Heart left ventricle (tissue), 13 donors: ENCODE measurements around the gene GATA6.

Experiments used
- CTCF ChIP-seq, 12 donors: fragments of 200-600 bp; sonication (generic) in 4 of 12; IDR thresholded peaks; one replicate each; pipeline versions ENCODE4 v1.5.0 to v1.8.0; 2018 to 2022; ENCODE audit warnings: antibody characterized with exemption in 12 of 12, mild to moderate bottlenecking in 5 of 12
- POLR2A ChIP-seq, 2 donors: fragments of 450-650 bp; IDR thresholded peaks; one replicate each; pipeline ENCODE4 v1.6.1; 2017; ENCODE audit warnings: antibody characterized with exemption in 2 of 2, mild to moderate bottlenecking in 2 of 2, moderate library complexity in 2 of 2
- donor health status: ischemic (EF 13 %, LVEDD 7.1; RV severe dilation, severe dysfunction).
- donor health status: DM: no; HTN: yes; CAD: no.
- donor health status: DM: no; HTN: no; CAD: no.
- donor health status: ischemic (EF 25% LVEDD 6.9; RV normal size, moderate dysfunction).
- donor health status: ischemic (EF 25% LVEDD 5.7; RV mildly dilated, moderate dysfunction).
- donor health status: ischemic (EF 35%, LVEDD 5.7; RV mildly dilated, moderate dysfunction).
- donor health status: nonischemic (EF 11% LVEDD 7.7; RV severe dilation, severe dysfunction).
- donor health status: DM: yes; HTN: yes; CAD: no.
- donor health status: PGD.
- donor health status: ischemic (EF 29% LVEDD 5.4; RV normal size, mild dysfunction).
- donor health status: nonischemic (EF 23%, LVEDD 6.1; RV moderate dilation, normal function).

GRCh38 chr18:22168360-22168921, 948 bp upstream of the GATA6 start:
- TF ChIP-seq CTCF (IDR thresholded peaks at IDR 0.05): peak in 2 of 12 donors; percentile 8 to 19
- TF ChIP-seq POLR2A (IDR thresholded peaks at IDR 0.05): no peak
